Kidney (tissue), 14 donors: ENCODE data around the gene GLRX. TPM values are rescaled to one million over a fixed set of nuclear protein-coding genes. Genes with fewer than 3 reads are reported as not detected.

ENCODE experiments used
- DNase-seq, 5 donors: peaks; one replicate each; pipeline ENCODE4 v3.0.0-alpha.2; 2013 to 2020
- FAIRE-seq: peaks from 2 replicates; lab custom pipeline; 2012; peaks lifted over from hg19 to GRCh38; lab: Jason Lieb, UNC
- H3K27ac ChIP-seq, 2 donors: one replicate each; pipeline ENCODE4 v1.7.0; 2013; ENCODE audit warnings: low read depth in 2 of 2, low read length in 2 of 2, inconsistent platforms in 1 of 2
- H3K27me3 ChIP-seq: one replicate; pipeline ENCODE4 v1.7.1; 2013; ENCODE audit warnings: low read length, inconsistent platforms; ENCODE audit not compliant: control insufficient read depth, insufficient read depth
- H3K36me3 ChIP-seq, 3 donors: one replicate each; pipeline versions ENCODE4 v1.7.0 to v1.7.1; 2013; ENCODE audit warnings: low read length in 3 of 3, control low read depth in 1 of 3, inconsistent platforms in 1 of 3; ENCODE audit not compliant: insufficient read depth in 3 of 3, control insufficient read depth in 2 of 3
- H3K4me1 ChIP-seq, 3 donors: one replicate each; pipeline versions ENCODE4 v1.7.0 to v1.7.1; 2013; ENCODE audit warnings: low read length in 3 of 3, inconsistent platforms in 1 of 3, low read depth in 1 of 3; ENCODE audit not compliant: control insufficient read depth in 2 of 3, insufficient read depth in 2 of 3
- H3K4me3 ChIP-seq, 3 donors: one replicate each; pipeline versions ENCODE4 v1.7.0 to v1.8.1; 2013; ENCODE audit warnings: low read length in 3 of 3, control low read depth in 1 of 3, inconsistent platforms in 1 of 3
- H3K9ac ChIP-seq, 3 donors: one replicate each; pipeline versions ENCODE4 v1.7.0 to v1.7.1; 2013; ENCODE audit warnings: low read length in 3 of 3, control low read depth in 1 of 3, inconsistent platforms in 1 of 3
- H3K9me3 ChIP-seq, 3 donors: one replicate each; pipeline versions ENCODE4 v1.7.0 to v1.7.1; 2013; ENCODE audit warnings: low read length in 3 of 3, control low read depth in 1 of 3, inconsistent platforms in 1 of 3; ENCODE audit not compliant: control insufficient read depth in 2 of 3, insufficient read depth in 1 of 3
- intact Hi-C: fragments of 100-400 bp; cut with DNase I; formaldehyde crosslinking; loops from one replicate; pipeline ENCODE4 v1.11.1; 2022
- polyA plus RNA-seq: library from polyadenylated mRNA; stranded (reverse); fragments of 350-450 nt; fragmentation: Illumina TruSeq; extraction: RNeasy Lipid Tissue Mini Kit (QIAGEN cat#74804); gene quantifications from one replicate; pipeline ENCODE4 v1.2.3, GENCODE V29; 2014; ENCODE audit warnings: low read depth, low replicate concordance; ENCODE audit not compliant: insufficient read depth
- total RNA-seq: library from RNA; stranded (reverse); fragmentation: NEBNext Ultra II Directional; extraction: Animal tissue kit (Norgen Biotek cat#: 25700); gene quantifications from one replicate; pipeline ENCODE4 v1.2.1, GENCODE V29; 2021
- TF ChIP-seq, protein P1 (sequence below): IDR thresholded peaks from 3 replicates; pipeline ENCODE4 v1.5.1; 2012; ENCODE audit warnings: mild to moderate bottlenecking, moderate library complexity, borderline replicate concordance; ENCODE audit not compliant: insufficient read depth; ENCODE audit errors: extremely low read depth
- donor health status: control.
- donor health status: control.
- donor health status: control.
- donor health status: control.
- donor health status: control.
- donor health status: DM: yes; HTN: yes; CAD: no.
- donor health status: Normal renal cell carcinoma (clear cell type).

GLRX gene
- total and polyA plus RNA-seq, 2 donors from 2014 or later: 57.4 to 324 TPM

GRCh38 chr5:95847261-95847592 lies 24.7 kb upstream of the GLRX start:
- TF ChIP-seq, protein P1, sequence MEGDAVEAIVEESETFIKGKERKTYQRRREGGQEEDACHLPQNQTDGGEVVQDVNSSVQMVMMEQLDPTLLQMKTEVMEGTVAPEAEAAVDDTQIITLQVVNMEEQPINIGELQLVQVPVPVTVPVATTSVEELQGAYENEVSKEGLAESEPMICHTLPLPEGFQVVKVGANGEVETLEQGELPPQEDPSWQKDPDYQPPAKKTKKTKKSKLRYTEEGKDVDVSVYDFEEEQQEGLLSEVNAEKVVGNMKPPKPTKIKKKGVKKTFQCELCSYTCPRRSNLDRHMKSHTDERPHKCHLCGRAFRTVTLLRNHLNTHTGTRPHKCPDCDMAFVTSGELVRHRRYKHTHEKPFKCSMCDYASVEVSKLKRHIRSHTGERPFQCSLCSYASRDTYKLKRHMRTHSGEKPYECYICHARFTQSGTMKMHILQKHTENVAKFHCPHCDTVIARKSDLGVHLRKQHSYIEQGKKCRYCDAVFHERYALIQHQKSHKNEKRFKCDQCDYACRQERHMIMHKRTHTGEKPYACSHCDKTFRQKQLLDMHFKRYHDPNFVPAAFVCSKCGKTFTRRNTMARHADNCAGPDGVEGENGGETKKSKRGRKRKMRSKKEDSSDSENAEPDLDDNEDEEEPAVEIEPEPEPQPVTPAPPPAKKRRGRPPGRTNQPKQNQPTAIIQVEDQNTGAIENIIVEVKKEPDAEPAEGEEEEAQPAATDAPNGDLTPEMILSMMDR: no peak
- H3K9ac ChIP-seq: no peak overlapping the region
- H3K36me3 ChIP-seq: no peaks in the 10 kb centered on the region
- H3K27me3 ChIP-seq: no peaks in the 10 kb centered on the region
- intact Hi-C loops: loop anchor here (5.0 kb wide), 2 partner anchors 60 to 205 kb away; no protein-coding TSS in a partner anchor
- no peaks in the 10 kb centered on the region for H3K9me3 ChIP-seq
- H3K4me3 ChIP-seq: no peak overlapping the region
- H3K27ac ChIP-seq: no peak overlapping the region
- DNase-seq: no peak
- no peak for FAIRE-seq
- peaks cover 0 to 9% (median 7%) of the 10 kb centered on the region in 3 donors for H3K4me1 ChIP-seq

GRCh38 chr5:95846554-95847260 lies 24.2 kb upstream of the GLRX start:
- Histone ChIP-seq H3K9ac (no peak overlapping the region), H3K27me3 (no peaks in the 10 kb centered on the region), H3K4me1 (peaks cover 0 to 9% (median 7%) of the 10 kb centered on the region in 3 donors), H3K27ac (no peak overlapping the region), H3K9me3 (no peaks in the 10 kb centered on the region), H3K36me3 (no peaks in the 10 kb centered on the region), H3K4me3 (no peak overlapping the region)
- intact Hi-C loops: loop anchor here (5.0 kb wide), 2 partner anchors 59 to 204 kb away; no protein-coding TSS in a partner anchor
- FAIRE-seq (peak; percentile 66), DNase-seq (peak in 4 of 5 donors; percentile 66 to 87 (median 74))
- TF ChIP-seq, protein P1: peak; percentile 97

GRCh38 chr5:95845391-95845790 lies 22.9 kb upstream of the GLRX start:
- intact Hi-C loops: loop anchor here (5.0 kb wide), 2 partner anchors 58 to 203 kb away; no protein-coding TSS in a partner anchor
- no peak for FAIRE-seq
- H3K4me1 ChIP-seq: peaks cover 0 to 9% (median 7%) of the 10 kb centered on the region in 3 donors

More at GRCh38 chr5:95845391-95845790, 22.9 kb upstream of the GLRX start:
- TF ChIP-seq, protein P1: no peak
- Histone ChIP-seq H3K36me3 (no peaks in the 10 kb centered on the region), H3K27ac (no peak overlapping the region), H3K4me3 (no peak overlapping the region), H3K9ac (no peak overlapping the region), H3K9me3 (no peaks in the 10 kb centered on the region), H3K27me3 (no peaks in the 10 kb centered on the region)
- DNase-seq: no peak
